Measurements from ENCODE around the gene RAB7B.

DNA sequence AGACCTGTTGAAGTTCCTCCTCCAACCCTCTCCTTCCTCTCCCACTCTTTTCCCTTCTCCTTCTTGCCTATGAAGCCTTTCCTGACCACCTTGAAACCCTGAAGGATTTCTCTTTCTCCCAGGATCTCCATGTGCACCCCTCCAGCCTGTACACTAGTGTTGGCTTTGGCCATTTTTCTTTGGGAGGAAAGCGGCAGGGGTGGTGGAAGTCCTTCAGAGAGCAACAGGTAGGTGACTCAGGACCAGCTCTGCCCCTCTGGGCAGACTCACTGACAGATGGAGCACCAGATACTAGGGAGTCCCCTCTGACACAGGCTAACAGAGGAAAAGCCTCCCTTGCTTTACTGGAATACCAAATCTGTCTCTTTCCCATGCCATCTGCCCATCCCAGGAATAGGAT, 64.5 kb downstream of the RAB7B start:
- no peak for TF ChIP-seq TAF1 (IDR thresholded peaks at IDR 0.05; ENCODE audit: borderline replicate concordance, insufficient read depth, low read length)
- TF ChIP-seq POLR2AphosphoS5 (IDR thresholded peaks at IDR 0.05; ENCODE audit: low read depth, low read length) = no peak
